ENCODE data around the gene MAGIX.

The MAGIX gene

DNA sequence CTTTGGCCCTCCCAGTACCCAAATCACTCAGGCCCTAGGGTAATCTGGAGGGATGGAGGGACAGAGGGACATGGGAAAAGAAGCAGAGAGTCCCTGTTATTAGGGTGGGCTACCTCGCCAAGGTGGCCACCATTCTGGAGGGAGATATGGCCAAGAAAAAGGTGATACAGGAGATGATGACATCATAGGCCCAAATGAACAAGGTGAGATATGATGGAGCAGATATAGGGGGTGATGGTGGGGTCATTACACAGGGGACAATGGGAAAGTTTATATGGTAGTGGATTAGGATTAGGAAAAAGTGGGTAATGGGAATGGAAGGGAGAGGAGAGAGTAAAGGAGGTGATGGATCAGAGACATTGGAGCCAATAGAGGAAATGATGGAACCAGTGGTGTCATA is 50.3 kb downstream of the MAGIX start:
- TF ChIP-seq, protein P1, sequence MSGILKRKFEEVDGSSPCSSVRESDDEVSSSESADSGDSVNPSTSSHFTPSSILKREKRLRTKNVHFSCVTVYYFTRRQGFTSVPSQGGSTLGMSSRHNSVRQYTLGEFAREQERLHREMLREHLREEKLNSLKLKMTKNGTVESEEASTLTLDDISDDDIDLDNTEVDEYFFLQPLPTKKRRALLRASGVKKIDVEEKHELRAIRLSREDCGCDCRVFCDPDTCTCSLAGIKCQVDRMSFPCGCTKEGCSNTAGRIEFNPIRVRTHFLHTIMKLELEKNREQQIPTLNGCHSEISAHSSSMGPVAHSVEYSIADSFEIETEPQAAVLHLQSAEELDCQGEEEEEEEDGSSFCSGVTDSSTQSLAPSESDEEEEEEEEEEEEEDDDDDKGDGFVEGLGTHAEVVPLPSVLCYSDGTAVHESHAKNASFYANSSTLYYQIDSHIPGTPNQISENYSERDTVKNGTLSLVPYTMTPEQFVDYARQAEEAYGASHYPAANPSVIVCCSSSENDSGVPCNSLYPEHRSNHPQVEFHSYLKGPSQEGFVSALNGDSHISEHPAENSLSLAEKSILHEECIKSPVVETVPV (CRISPR knock-in tag; IDR thresholded peaks at IDR 0.05), result no peak
- ATAC-seq, result no peak

DNA sequence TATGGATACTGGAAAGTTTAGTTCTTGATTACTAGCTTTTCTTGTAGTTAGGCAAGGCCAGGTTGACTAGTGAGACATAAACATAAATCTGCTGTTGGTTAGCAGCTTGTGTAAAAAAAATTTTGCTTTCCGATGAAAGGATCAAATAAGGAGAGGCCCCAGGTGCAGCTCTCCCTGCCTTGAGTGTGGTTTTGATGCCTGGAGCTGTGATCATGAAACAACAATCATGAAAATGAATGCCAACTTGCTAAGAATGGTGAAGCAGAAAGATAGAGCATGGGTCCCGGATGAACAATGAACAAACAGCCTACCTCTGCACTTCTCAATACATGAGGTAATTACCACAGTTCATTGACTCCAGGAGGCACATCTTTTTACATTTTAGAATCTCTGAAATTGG is 51.9 kb downstream of the MAGIX start:
- no peak for ATAC-seq
- TF ChIP-seq TOX (CRISPR knock-in tag; IDR thresholded peaks at IDR 0.05; ENCODE audit: borderline replicate concordance) (no peak), ZC3H10 (CRISPR knock-in tag; IDR thresholded peaks at IDR 0.05) (no peak), TCF4 (CRISPR knock-in tag; IDR thresholded peaks at IDR 0.05; ENCODE audit: borderline replicate concordance) (no peak), CSDC2 (CRISPR knock-in tag; IDR thresholded peaks at IDR 0.05) (no peak), ISL1 (CRISPR knock-in tag; IDR thresholded peaks at IDR 0.05) (no peak), ZNF565 (CRISPR knock-in tag; conservative IDR thresholded peaks at IDR 0.05; ENCODE audit: low read depth) (no peak)
- TF ChIP-seq, protein P1 (CRISPR knock-in tag; IDR thresholded peaks at IDR 0.05), result no peak
- TF ChIP-seq, protein P2, sequence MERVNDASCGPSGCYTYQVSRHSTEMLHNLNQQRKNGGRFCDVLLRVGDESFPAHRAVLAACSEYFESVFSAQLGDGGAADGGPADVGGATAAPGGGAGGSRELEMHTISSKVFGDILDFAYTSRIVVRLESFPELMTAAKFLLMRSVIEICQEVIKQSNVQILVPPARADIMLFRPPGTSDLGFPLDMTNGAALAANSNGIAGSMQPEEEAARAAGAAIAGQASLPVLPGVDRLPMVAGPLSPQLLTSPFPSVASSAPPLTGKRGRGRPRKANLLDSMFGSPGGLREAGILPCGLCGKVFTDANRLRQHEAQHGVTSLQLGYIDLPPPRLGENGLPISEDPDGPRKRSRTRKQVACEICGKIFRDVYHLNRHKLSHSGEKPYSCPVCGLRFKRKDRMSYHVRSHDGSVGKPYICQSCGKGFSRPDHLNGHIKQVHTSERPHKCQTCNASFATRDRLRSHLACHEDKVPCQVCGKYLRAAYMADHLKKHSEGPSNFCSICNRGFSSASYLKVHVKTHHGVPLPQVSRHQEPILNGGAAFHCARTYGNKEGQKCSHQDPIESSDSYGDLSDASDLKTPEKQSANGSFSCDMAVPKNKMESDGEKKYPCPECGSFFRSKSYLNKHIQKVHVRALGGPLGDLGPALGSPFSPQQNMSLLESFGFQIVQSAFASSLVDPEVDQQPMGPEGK (CRISPR knock-in tag; IDR thresholded peaks at IDR 0.05; ENCODE audit: borderline replicate concordance), result no peak

DNA sequence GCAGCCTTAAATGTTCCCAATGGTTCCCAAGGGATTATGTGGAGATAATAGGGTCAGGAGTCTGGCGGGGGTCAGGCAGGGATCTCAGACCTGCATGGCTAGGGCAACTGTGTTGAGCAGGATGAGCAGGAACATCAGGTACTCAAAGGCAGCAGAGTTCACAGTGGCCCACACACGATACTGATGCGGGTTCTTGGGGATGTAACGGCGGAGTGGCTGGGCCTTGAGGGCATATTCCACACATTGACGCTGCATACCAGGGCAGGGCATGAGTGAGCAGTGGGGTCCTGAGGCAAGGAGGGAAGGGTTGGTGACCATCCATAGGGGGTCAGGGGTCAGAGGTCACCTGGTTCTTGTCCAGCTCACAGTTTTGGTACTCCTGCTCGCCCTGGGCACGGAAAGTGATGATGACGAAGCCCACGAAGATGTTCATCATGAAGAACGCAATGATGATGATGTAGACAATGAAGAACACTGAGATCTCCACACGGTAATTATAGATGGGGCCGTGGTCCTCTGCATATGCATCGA is 52.5 kb downstream of the MAGIX start:
- TF ChIP-seq TOX (CRISPR knock-in tag; IDR thresholded peaks at IDR 0.05; ENCODE audit: borderline replicate concordance), result no peak
- TF ChIP-seq, protein P3, sequence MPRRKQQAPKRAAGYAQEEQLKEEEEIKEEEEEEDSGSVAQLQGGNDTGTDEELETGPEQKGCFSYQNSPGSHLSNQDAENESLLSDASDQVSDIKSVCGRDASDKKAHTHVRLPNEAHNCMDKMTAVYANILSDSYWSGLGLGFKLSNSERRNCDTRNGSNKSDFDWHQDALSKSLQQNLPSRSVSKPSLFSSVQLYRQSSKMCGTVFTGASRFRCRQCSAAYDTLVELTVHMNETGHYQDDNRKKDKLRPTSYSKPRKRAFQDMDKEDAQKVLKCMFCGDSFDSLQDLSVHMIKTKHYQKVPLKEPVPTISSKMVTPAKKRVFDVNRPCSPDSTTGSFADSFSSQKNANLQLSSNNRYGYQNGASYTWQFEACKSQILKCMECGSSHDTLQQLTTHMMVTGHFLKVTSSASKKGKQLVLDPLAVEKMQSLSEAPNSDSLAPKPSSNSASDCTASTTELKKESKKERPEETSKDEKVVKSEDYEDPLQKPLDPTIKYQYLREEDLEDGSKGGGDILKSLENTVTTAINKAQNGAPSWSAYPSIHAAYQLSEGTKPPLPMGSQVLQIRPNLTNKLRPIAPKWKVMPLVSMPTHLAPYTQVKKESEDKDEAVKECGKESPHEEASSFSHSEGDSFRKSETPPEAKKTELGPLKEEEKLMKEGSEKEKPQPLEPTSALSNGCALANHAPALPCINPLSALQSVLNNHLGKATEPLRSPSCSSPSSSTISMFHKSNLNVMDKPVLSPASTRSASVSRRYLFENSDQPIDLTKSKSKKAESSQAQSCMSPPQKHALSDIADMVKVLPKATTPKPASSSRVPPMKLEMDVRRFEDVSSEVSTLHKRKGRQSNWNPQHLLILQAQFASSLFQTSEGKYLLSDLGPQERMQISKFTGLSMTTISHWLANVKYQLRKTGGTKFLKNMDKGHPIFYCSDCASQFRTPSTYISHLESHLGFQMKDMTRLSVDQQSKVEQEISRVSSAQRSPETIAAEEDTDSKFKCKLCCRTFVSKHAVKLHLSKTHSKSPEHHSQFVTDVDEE (CRISPR knock-in tag; IDR thresholded peaks at IDR 0.05), result no peak
- TF ChIP-seq, protein P1 (CRISPR knock-in tag; IDR thresholded peaks at IDR 0.05), result no peak
- no peak for TF ChIP-seq ZFP30 (CRISPR knock-in tag; IDR thresholded peaks at IDR 0.05)
- no peak for TF ChIP-seq ZNF70 (CRISPR knock-in tag; IDR thresholded peaks at IDR 0.05)
- no peak for TF ChIP-seq ISL1 (CRISPR knock-in tag; IDR thresholded peaks at IDR 0.05)
- TF ChIP-seq ESRRG (CRISPR knock-in tag; IDR thresholded peaks at IDR 0.05), result no peak
- TF ChIP-seq, protein P2 (CRISPR knock-in tag; IDR thresholded peaks at IDR 0.05; ENCODE audit: borderline replicate concordance), result no peak
- no peak for TF ChIP-seq ARNTL (CRISPR knock-in tag; IDR thresholded peaks at IDR 0.05; ENCODE audit: borderline replicate concordance, low read depth)
- no peak for TF ChIP-seq RARB (CRISPR knock-in tag; IDR thresholded peaks at IDR 0.05)
- no peak for TF ChIP-seq ZNF8 (CRISPR knock-in tag; IDR thresholded peaks at IDR 0.05)
- no peak for TF ChIP-seq ZNF565 (CRISPR knock-in tag; conservative IDR thresholded peaks at IDR 0.05; ENCODE audit: low read depth)
- TF ChIP-seq BACH2 (CRISPR knock-in tag; IDR thresholded peaks at IDR 0.05; ENCODE audit: borderline replicate concordance), result no peak
- TF ChIP-seq, protein P4, sequence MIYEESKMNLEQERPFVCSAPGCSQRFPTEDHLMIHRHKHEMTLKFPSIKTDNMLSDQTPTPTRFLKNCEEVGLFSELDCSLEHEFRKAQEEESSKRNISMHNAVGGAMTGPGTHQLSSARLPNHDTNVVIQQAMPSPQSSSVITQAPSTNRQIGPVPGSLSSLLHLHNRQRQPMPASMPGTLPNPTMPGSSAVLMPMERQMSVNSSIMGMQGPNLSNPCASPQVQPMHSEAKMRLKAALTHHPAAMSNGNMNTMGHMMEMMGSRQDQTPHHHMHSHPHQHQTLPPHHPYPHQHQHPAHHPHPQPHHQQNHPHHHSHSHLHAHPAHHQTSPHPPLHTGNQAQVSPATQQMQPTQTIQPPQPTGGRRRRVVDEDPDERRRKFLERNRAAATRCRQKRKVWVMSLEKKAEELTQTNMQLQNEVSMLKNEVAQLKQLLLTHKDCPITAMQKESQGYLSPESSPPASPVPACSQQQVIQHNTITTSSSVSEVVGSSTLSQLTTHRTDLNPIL (CRISPR knock-in tag; IDR thresholded peaks at IDR 0.05; ENCODE audit: low read depth), result no peak
- TF ChIP-seq CSDC2 (CRISPR knock-in tag; IDR thresholded peaks at IDR 0.05), result no peak
- TF ChIP-seq SNAI2 (CRISPR knock-in tag; IDR thresholded peaks at IDR 0.05), result no peak
- TF ChIP-seq, protein P5, sequence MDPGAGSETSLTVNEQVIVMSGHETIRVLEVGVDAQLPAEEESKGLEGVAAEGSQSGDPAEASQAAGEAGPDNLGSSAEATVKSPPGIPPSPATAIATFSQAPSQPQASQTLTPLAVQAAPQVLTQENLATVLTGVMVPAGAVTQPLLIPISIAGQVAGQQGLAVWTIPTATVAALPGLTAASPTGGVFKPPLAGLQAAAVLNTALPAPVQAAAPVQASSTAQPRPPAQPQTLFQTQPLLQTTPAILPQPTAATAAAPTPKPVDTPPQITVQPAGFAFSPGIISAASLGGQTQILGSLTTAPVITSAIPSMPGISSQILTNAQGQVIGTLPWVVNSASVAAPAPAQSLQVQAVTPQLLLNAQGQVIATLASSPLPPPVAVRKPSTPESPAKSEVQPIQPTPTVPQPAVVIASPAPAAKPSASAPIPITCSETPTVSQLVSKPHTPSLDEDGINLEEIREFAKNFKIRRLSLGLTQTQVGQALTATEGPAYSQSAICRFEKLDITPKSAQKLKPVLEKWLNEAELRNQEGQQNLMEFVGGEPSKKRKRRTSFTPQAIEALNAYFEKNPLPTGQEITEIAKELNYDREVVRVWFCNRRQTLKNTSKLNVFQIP (CRISPR knock-in tag; IDR thresholded peaks at IDR 0.05; ENCODE audit: borderline replicate concordance, low read depth), result no peak
- ATAC-seq, result no peak
